BJ (cell line): ENCODE data around the gene DBN1. TPM values are rescaled to one million over a fixed set of nuclear protein-coding genes. Genes with fewer than 3 reads are reported as not detected.

Experiments
- CTCF ChIA-PET: fragments of 350-600 bp; formaldehyde crosslinking; extraction: SDS; loops from one replicate; lab custom pipeline; 2021; ENCODE audit warnings: antibody characterized with exemption, inconsistent platforms; lab: Yijun Ruan, JAX
- POLR2A ChIA-PET: fragments of 300-600 bp; sonication (Branson Sonifier 250); formaldehyde crosslinking; extraction: SDS; loops from one replicate; lab custom pipeline; 2021; ENCODE audit warnings: antibody characterized with exemption; lab: Charles Lee
- DNase-seq: peaks from one replicate; pipeline ENCODE4 v3.0.0-alpha.2; 2011; ENCODE audit warnings: low read depth
- H3K27me3 ChIP-seq: 2 replicates; pipeline ENCODE4 v1.6.0; 2011; ENCODE audit warnings: low read length; ENCODE audit not compliant: control insufficient read depth, insufficient read depth
- H3K36me3 ChIP-seq: 2 replicates; pipeline ENCODE4 v1.5.1; 2011; ENCODE audit warnings: low read length; ENCODE audit not compliant: control insufficient read depth, insufficient read depth
- H3K4me3 ChIP-seq: 2 replicates; pipeline ENCODE4 v1.5.1; 2011; ENCODE audit warnings: low read depth, mild to moderate bottlenecking, control low read depth, low read length
- CTCF ChIP-seq: IDR thresholded peaks from 2 replicates; pipeline ENCODE4 v1.5.1; 2011; ENCODE audit warnings: low read depth, mild to moderate bottlenecking, control low read depth, inconsistent platforms, low read length, moderate library complexity; ENCODE audit not compliant: insufficient read depth
- polyA minus RNA-seq: library from RNA; depleted of rRNA, polyadenylated mRNA; stranded (reverse); fragments of >200 nt; gene quantifications from 2 replicates; pipeline ENCODE4 v1.2.3, GENCODE V29; 2011; rRNA and poly(A)+ RNA removed
- polyA plus RNA-seq: library from polyadenylated mRNA; depleted of rRNA; stranded (reverse); fragments of >200 nt; gene quantifications from 2 replicates; pipeline ENCODE4 v1.2.3, GENCODE V29; 2011; rRNA removed

Gene DBN1
- polyA plus RNA-seq (103 and 176 TPM in 2 replicates), polyA minus RNA-seq (98.8 and 121 TPM in 2 replicates)

GRCh38 chr5:177473443-177474001, at the start of gene DBN1:
TSS of gene DBN1 (minus strand) at chr5:177473634. CDS start at chr5:177473521, 113 bp downstream.
- POLR2A ChIA-PET, result no interaction called here
- no peak for TF ChIP-seq CTCF
- Histone ChIP-seq H3K36me3 (0 out of 2 replicates have a peak, but pooled peaks cover 5% of the 10 kb centered on the region), H3K4me3 (peak within 1 kb of the TSS; percentile 54), H3K27me3 (no peaks in the 10 kb centered on the region)
- CTCF ChIA-PET, result interaction anchor here (0.6 to 6.3 kb wide), 6 partner anchors 16 to 155 kb away, joined by 3 to 35 read pairs (median 10); no protein-coding TSS in a partner anchor
- DNase-seq, result no peak

- no peak for DNase-seq
Observed at GRCh38 chr5:177520916-177521513, 47.6 kb upstream of the DBN1 start.

GRCh38 chr5:177520271-177520670, 46.8 kb upstream of the DBN1 start:
- Histone ChIP-seq H3K36me3 (peaks cover 32% of the 10 kb centered on the region), H3K27me3 (no peaks in the 10 kb centered on the region), H3K4me3 (no peak overlapping the region)
- no peak for TF ChIP-seq CTCF
- ChIA-PET CTCF (interaction anchor here (1.0 to 2.1 kb wide), 3 partner anchors 19 to 81 kb away, joined by 3 to 5 read pairs (median 3); no protein-coding TSS in a partner anchor), POLR2A (no interaction called here)
- DNase-seq, result no peak

More at GRCh38 chr5:177520916-177521513, 47.6 kb upstream of the DBN1 start:
- Histone ChIP-seq H3K36me3 (peaks cover 39% of the 10 kb centered on the region), H3K4me3 (no peak overlapping the region), H3K27me3 (no peaks in the 10 kb centered on the region)
- ChIA-PET CTCF (interaction anchor here (1.0 to 1.5 kb wide), 2 partner anchors 40 to 80 kb away, joined by 3 read pairs; no protein-coding TSS in a partner anchor), POLR2A (no interaction called here)
- no peak for TF ChIP-seq CTCF

- Histone ChIP-seq H3K4me3 (no peak overlapping the region), H3K36me3 (peaks cover 29% of the 10 kb centered on the region), H3K27me3 (no peaks in the 10 kb centered on the region)
- DNase-seq, result no peak
- CTCF ChIA-PET, result interaction anchor here (2.1 kb wide), 1 partner anchor 18 kb away, joined by 5 read pairs; no protein-coding TSS in a partner anchor
- no peak for TF ChIP-seq CTCF
- POLR2A ChIA-PET, result no interaction called here
Observed at GRCh38 chr5:177519463-177520235, 46.2 kb upstream of the DBN1 start.
